NB4 (cell line): ENCODE data around the gene MIER3.

Source experiments
- CTCF ChIP-seq: IDR thresholded peaks from one replicate; pipeline ENCODE4 v1.5.1; 2012; ENCODE audit warnings: low read depth, low read length
- POLR2A ChIP-seq: IDR thresholded peaks from 2 replicates; pipeline ENCODE4 v1.6.1; 2011; ENCODE audit warnings: mild to moderate bottlenecking; ENCODE audit not compliant: insufficient read length; ENCODE audit errors: extremely low read depth

GRCh38 chr5:56922922-56923321 is 29.0 kb downstream of the MIER3 start:
- TF ChIP-seq POLR2A (no peak), CTCF (no peak)
